WTC11 (cell line): Measurements from ENCODE around the gene C1QTNF6.

Source experiments
- CREB1 ChIP-seq: sonication (generic); formaldehyde crosslinking; IDR thresholded peaks from 2 replicates; pipeline ENCODE4 v1.8.0; 2023; ENCODE audit warnings: mild to moderate bottlenecking, missing genetic modification reagents
- CTCF ChIP-seq: fragments of 200-600 bp; IDR thresholded peaks from 2 replicates; pipeline ENCODE4 v1.8.0; 2022; ENCODE audit warnings: antibody characterized with exemption
- E2F4 ChIP-seq: sonication (generic); formaldehyde crosslinking; IDR thresholded peaks from 2 replicates; pipeline ENCODE4 v1.8.1; 2022; ENCODE audit warnings: low read depth, mild to moderate bottlenecking, moderate library complexity, missing genetic modification reagents, borderline replicate concordance
- NR2C2 ChIP-seq: sonication (generic); formaldehyde crosslinking; IDR thresholded peaks from 2 replicates; pipeline ENCODE4 v1.8.0; 2022; ENCODE audit warnings: mild to moderate bottlenecking, missing genetic modification reagents
- SMAD4 ChIP-seq: sonication (generic); formaldehyde crosslinking; IDR thresholded peaks from 2 replicates; pipeline ENCODE4 v1.8.0; 2022; ENCODE audit warnings: mild to moderate bottlenecking, missing genetic modification reagents

GRCh38 chr22:37176464-37177061, 11.5 kb downstream of the C1QTNF6 start:
- no peak for TF ChIP-seq NR2C2 (CRISPR knock-in tag)
- TF ChIP-seq CTCF = no peak
- no peak for TF ChIP-seq SMAD4 (CRISPR knock-in tag)
- TF ChIP-seq CREB1 = no peak
- no peak for TF ChIP-seq E2F4 (CRISPR knock-in tag)
